MM.1S (cell line): ENCODE results near the gene C2.
"Not testable (repeated sequence)": the region's sequence is repeated elsewhere in the genome, so short reads cannot be mapped to it uniquely, and the experiment has no call there.

Experiments
- CTCF ChIP-seq: fragments of 300-600 bp; sonication (generic); IDR thresholded peaks from 2 replicates; pipeline ENCODE4 v1.5.1; 2016; ENCODE audit warnings: antibody characterized with exemption, low read length, mixed read lengths
- EZH2phosphoT487 ChIP-seq: fragments of 300-600 bp; sonication (generic); IDR thresholded peaks from 2 replicates; pipeline ENCODE4 v1.6.1; 2018; ENCODE audit warnings: antibody characterized with exemption, low read length

GRCh38 chr6:31994421-31994820, 66.9 kb downstream of the C2 start:
- not testable (repeated sequence) for TF ChIP-seq CTCF, EZH2phosphoT487
